HCT116 (cell line): ENCODE data around the gene DGKB.
"Not testable (repeated sequence)": the region's sequence is repeated elsewhere in the genome, so short reads cannot be mapped to it uniquely, and the experiment has no call there.

Experiments
- CEBPB ChIP-seq: IDR thresholded peaks from 2 replicates; pipeline ENCODE4 v1.6.1; 2012; ENCODE audit warnings: low read depth
- CTCF ChIP-seq, 3 experiments: fragments of 200-600 bp in 1 of 3; sonication (generic) in 1 of 3; IDR thresholded peaks in 2 of 3; conservative IDR thresholded peaks in 1 of 3; 2 replicates each; pipeline ENCODE4 v1.5.1; 2012 to 2017; ENCODE audit warnings: low read depth in 2 of 3, low read length in 2 of 3, antibody characterized with exemption in 1 of 3, borderline replicate concordance in 1 of 3, control low read depth in 1 of 3, mild to moderate bottlenecking in 1 of 3, mixed read lengths in 1 of 3, mixed run types in 1 of 3, moderate library complexity in 1 of 3; ENCODE audit not compliant: insufficient read depth in 1 of 3
- EGR1 ChIP-seq: IDR thresholded peaks from 2 replicates; pipeline ENCODE4 v1.6.1; 2012; ENCODE audit warnings: low read depth
- EZH2 ChIP-seq: fragments of 200-600 bp; sonication (generic); IDR thresholded peaks from 2 replicates; pipeline ENCODE4 v1.6.1; 2017; ENCODE audit warnings: antibody characterized with exemption, mixed run types
- MAX ChIP-seq: IDR thresholded peaks from 2 replicates; pipeline ENCODE4 v1.6.1; 2012
- POLR2A ChIP-seq: IDR thresholded peaks from 2 replicates; pipeline ENCODE4 v1.7.0; 2011; ENCODE audit warnings: borderline replicate concordance; ENCODE audit not compliant: insufficient read depth, insufficient read length; ENCODE audit errors: extremely low read depth
- POLR2AphosphoS5 ChIP-seq: IDR thresholded peaks from 2 replicates; pipeline ENCODE4 v1.6.1; 2011; ENCODE audit warnings: mild to moderate bottlenecking, low read depth, low read length, moderate library complexity
- REST ChIP-seq: IDR thresholded peaks from 2 replicates; pipeline ENCODE4 v1.6.1; 2012; ENCODE audit warnings: low read depth
- TCF7L2 ChIP-seq: IDR thresholded peaks from 2 replicates; pipeline ENCODE4 v1.7.0; 2011; ENCODE audit warnings: borderline replicate concordance, inconsistent platforms; ENCODE audit not compliant: insufficient read depth, insufficient read length; ENCODE audit errors: extremely low read depth
- YY1 ChIP-seq: IDR thresholded peaks from 2 replicates; pipeline ENCODE4 v1.6.1; 2011; ENCODE audit warnings: low read length, low read depth, moderate library complexity, mild to moderate bottlenecking; ENCODE audit not compliant: insufficient replicate concordance; ENCODE audit errors: extremely low read depth
- ZBTB33 ChIP-seq: IDR thresholded peaks from 2 replicates; pipeline ENCODE4 v1.6.1; 2011; ENCODE audit warnings: mild to moderate bottlenecking, low read length, moderate library complexity; ENCODE audit not compliant: insufficient replicate concordance; ENCODE audit errors: extremely low read depth

- TF ChIP-seq ZBTB33; POLR2AphosphoS5; TCF7L2; CTCF (IDR thresholded peaks at IDR 0.05 in 2 of 3, conservative IDR thresholded peaks at IDR 0.05 in 1 of 3; ENCODE audit: borderline replicate concordance in 1 of 3, insufficient read depth in 1 of 3, low read depth in 2 of 3, low read length in 2 of 3); EZH2; MAX; CEBPB; YY1; REST; POLR2A; EGR1: not testable (repeated sequence)
Observed at GRCh38 chr7:14458846-14459245, 443.7 kb downstream of the DGKB start.
